Activated CD4-positive, CD25-positive, alpha-beta regulatory T cell treated with anti-CD3 and anti-CD28 coated beads, Interleukin-2, amount 50 U/mL, for 72 hours (primary cell): Measurements from ENCODE around the gene MUS81.
"Not testable (repeated sequence)": the region's sequence is repeated elsewhere in the genome, so short reads cannot be mapped to it uniquely, and the experiment has no call there.

Experiments used
- DNase-seq: peaks from one replicate; pipeline ENCODE4 v3.0.0; 2021

Gene MUS81, protein sequence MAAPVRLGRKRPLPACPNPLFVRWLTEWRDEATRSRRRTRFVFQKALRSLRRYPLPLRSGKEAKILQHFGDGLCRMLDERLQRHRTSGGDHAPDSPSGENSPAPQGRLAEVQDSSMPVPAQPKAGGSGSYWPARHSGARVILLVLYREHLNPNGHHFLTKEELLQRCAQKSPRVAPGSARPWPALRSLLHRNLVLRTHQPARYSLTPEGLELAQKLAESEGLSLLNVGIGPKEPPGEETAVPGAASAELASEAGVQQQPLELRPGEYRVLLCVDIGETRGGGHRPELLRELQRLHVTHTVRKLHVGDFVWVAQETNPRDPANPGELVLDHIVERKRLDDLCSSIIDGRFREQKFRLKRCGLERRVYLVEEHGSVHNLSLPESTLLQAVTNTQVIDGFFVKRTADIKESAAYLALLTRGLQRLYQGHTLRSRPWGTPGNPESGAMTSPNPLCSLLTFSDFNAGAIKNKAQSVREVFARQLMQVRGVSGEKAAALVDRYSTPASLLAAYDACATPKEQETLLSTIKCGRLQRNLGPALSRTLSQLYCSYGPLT

DNA sequence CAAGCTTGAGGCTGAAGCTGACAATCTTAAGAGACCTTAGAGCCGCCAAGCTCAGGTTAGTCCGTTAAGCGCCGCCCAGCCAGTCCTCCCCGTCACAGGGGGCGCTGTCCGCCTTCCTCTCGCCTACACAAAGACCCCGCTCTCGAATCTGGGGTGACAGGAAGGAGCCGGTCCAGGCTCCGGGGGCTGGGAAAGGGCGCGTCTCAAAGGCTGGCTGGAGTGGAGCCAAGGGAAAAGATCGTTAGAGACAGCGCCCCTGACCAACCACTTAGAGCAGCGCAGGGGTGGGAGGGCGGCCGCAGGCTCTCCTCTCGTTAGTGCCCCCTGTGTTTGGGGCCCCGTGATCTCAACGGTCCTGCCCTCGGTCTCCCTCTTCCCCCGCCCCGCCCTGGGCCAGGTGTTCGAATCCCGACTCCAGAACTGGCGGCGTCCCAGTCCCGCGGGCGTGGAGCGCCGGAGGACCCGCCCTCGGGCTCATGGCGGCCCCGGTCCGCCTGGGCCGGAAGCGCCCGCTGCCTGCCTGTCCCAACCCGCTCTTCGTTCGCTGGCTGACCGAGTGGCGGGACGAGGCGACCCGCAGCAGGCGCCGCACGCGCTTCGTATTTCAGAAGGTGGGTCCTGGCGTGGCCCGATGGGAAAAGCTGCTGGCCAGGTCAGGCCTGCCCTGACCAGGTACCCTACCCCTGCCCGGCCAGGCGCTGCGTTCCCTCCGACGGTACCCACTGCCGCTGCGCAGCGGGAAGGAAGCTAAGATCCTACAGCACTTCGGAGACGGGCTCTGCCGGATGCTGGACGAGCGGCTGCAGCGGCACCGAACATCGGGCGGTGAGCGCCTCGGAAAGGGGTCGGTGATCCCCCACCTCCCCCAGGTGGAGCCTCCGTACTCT lies at the start of gene MUS81:
Gene MUS81, plus strand, starts transcription at position 156 of the 887 bp plus-strand sequence. Its CDS starts 321 bp downstream, at position 477.
- DNase-seq: peak; percentile 94

DNA sequence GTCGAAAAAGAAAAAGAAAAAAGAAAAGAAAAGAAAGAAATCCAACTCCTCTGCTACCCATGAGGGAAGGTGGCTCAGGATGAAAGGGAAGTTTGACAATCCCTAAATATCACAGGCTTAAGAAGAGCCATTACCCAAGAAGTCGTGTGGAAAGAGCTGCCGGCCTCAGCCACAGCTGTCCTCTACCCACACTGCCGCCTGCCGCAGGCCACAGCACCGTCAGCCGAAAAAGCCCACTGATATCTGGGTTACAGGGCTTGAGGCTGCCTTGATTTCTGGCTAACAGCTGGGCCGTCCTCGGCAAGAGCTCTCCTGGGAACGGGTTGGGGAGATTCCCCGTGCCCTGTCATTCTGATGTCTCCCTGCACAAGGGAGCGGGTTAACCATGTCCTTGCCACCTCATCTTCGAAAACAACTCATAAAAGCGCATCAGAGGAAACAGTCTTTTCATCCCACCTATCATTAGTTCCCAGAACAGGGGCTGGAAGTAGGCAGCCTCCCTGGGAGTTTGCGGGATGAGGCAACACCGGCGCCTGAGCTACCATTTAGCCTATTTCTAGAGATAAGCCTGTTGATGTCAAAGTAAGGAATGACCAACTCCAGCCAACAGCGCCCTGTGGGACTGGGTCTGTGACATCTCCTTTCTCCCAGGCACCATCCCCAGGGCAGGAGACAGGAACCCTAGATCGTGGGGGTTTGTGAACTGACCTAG lies 48.3 kb upstream of the MUS81 start:
- no peak for DNase-seq

DNA sequence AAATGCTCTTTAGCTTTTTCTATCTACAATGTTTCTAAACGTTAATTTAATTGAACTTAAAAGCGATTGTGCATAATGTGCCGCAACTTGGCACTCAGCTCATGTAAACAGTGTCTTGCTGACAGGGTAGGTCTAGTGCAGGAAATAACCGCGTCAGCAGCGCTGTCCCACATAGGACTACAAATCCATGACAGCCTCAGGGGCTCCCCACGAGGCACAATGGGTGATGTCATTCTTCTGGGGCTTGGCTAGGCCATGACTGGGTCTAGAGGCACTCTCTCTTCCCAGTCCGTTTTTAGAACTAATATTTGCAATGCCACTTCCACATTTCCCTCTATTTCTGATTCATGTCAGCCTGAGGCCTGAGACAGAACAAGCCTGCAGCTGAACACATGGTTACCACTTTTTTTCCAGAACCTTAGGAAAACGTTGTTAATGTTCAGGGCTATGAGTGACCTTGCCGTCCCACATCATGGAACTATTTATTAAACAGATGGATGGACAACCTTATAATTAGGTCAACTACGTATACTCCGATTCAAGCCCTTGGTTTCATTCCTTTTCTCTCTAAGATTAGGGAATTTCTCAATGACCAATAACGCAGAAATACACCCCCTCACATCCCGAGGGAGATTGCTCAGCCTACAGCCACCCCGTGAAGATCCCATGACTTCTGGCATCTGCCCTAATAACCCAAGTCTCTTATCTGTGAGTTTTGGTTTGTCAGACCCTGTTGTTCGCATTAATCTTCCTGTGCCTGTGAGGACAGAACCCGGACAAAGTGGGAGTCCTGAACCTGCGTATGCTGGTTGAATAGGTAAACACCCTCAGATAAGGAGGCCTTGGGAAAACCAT lies 45.9 kb upstream of the MUS81 start:
- no peak for DNase-seq

DNA sequence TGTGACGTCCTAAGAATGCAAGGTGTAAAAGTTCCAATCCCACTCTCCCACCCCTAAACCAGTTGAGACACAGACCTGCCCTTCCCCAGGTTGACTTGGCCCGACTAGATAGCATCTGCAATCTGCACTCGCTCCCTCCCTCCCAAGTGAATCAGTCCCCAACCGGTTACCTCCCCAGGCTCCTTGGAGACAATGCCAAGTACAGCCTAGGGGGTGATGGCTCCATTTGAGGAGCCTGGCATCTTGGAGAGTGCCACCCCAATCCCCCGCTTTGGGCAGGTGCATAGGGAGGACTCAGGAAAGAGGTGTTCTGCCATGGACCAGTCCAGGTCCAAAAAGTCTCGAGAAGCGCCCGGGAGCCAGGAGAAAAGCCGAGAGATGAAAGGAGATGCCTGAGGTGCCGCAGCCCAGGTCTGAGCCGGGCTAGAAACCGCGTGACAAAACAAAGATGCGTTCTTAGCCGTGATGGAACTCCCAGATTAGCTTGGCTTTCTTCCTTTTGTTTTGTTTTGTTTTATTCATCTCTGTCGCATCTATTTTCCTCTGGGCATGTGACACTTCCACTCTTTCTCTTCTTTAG lies 45.2 kb upstream of the MUS81 start:
- no peak for DNase-seq

DNA sequence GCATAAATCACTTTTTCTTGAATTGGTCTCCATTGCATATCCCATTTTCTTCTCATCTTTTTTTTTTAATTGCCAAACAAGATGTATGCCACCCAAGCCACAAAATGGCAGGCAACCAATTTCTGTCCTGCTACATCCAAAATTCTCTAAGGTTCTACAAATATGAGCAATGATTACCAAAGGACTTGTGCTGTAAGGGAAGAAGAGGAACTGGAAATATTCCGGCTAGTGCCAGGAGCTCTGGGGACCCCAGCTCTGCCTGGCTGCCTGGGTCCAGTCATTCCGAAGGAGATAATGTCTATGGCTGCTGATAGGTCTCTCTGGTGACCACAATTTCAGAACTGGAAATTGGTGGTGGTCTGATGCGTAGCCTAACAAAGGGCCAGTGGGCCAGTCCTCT lies 43.5 kb upstream of the MUS81 start:
- no peak for DNase-seq

DNA sequence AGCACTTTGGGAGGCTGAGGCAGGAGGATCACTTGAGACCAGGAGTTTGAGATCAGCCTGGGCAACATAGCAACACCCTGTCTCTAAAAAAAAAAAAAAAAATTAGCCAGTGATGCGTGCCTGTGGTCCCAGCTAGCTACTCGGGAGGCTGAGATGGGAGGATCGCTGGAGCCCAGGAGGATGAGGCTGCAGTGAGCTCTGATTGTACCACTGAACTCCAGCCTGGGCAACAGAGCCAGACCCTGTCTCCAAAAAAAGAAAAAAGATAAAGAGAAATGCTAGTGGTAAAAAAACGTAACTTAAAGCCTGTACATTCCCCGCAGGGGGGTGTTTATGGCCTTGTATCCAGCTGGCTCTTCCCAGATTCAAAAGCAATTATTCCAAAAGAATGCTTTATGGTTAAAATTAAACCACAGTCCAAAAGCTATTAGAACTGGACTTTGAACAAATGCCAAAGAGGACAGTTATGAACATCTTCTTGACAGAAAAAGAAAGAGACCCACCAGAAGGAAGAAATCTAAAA lies 42.9 kb upstream of the MUS81 start:
- DNase-seq: no peak

DNA sequence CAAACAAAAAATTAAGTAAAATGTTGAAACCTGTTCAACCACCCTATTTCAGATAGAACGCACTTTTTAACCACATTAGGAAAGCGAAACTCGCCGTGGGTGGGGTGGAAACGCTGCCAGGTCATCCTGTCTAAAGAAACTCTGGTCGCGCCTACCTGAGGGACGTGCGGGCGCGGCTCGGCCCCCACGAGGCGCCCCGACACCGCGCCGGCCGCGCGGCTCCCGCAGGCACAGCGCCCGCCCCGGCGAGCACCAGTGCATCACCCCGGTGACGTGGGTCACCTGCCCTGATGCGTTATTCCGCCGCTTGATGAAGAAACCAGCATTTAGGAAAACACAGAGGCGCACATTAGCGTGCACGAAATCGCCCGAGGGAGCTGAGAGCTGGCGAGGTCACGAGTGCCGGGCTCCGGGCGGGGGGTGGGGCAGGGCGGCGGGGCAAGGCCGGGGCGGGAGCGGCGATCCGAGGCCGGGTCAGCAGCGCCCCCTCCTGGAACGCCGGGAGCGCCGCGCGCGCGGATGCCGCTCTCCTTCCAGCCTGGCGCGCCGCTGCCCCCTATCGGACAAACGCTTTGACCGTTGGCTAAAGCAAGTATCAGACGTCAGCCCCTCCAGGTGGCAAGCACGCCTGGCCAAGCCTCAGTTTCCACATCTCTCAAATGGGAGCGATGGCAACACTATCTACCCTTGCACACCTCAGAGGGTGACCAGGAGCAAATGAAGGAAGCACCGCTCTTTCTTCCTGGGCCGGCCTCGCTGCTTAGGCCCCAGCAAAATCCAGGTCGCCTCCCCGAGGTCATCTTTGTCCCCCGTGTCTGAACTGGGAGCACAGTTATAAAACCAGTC lies 42.2 kb upstream of the MUS81 start:
- DNase-seq: peak; percentile 99

DNA sequence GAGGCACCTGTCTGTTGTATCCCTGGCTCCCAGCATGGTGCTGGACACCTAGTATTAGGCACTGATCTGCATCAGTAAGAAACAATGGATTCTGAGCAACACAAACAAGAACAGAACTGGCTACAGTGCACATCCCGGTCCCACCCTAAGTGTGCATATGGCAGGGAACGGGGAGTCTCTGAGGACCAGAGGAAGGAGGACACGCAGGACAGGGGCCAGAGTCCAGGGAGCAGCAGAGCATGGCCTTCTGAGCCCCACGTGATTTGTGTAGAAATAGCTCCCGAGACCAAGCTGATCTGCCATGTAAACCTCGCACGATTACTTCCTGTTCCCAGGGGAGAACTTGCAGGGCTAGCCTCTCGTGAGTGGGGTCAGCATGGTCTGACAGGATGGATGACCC lies 39.1 kb upstream of the MUS81 start:
- no peak for DNase-seq

DNA sequence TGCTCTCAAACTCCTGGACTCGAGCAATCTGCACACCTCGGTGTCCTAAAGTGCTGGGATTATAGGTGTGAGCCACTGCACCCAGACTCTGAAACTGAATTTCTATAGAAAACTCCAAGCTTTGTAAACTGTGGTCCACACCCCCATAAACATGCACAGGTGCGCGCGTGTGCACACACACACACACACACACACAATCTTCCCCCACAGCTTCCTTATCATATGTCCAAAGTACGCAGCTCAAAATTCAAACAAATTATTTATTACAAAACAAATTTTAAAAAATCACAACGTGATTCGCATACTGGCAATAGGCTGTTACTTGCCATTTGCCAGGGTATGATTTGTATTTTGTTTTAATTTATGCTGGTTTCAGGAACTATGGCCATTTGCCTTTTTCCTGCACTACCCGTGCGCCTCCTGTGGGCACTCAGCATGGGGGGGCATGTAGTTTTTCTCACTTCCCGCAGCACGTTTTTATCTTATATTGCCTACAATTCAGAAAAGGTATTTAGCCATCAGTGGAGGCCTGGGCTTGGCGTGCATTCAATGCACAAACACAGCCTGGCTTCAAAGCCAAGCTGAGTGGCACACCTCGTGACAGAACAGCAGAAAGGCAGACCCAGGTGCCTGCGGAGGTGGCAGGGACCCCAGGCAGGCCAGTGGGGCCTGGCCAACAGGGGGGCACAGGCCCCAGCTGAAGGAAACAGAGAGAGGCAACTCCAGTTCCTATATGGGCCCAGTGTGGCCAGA lies 37.3 kb upstream of the MUS81 start:
- DNase-seq: no peak

DNA sequence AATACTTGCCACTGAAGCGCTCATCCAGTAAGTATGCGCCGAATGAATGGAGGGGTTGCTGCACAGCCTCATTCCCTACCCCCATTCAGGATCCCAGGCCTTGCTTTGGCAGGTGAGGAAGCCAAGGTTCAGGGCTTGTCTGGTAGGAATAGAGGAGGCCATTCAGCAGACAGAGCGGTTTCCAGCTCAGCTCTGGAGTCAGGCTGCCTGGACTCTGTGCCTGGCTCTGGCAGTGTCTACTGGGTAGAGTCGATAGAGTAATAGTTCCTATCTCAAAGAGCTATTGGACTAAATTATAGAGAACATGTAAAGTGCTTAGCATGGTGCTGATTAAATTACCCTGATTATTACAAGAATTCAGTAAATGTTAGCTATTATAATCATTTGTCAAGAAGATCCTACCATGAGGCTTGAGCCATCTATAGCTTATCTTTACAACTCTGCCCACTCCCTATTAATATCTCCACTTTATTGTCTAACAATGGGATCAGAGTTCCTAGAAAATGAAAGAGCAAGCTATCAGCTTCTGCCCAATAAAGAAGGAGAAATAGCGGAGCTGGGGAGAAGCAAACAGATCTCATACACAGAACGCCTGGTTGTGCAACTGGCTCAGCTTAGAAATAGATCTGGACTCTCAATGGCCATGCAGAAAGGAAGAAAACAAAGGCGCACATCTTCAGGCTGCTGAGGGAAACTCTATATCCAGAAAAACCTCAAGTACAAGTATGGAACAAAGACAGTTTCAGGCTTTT lies 33.1 kb upstream of the MUS81 start:
- DNase-seq: no peak

DNA sequence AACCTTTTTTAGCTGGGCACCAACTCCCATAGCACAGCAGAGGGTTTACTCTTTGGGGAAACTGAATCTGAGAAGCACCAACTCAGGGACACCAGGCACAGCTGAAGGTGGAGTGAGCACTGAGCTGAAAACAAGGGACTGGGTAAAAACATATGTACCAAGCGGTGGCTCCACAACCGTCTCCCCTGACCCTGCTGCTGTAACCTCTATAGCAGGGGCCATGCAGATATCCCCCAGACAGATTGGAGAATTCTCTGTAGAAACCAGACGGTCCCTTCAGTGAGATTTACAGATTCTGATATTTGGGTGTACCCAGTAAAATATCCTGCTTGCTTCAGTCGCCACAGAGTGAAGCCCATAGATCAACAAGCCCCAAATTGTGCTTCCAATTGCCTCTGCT lies 30.8 kb upstream of the MUS81 start:
- no peak for DNase-seq

DNA sequence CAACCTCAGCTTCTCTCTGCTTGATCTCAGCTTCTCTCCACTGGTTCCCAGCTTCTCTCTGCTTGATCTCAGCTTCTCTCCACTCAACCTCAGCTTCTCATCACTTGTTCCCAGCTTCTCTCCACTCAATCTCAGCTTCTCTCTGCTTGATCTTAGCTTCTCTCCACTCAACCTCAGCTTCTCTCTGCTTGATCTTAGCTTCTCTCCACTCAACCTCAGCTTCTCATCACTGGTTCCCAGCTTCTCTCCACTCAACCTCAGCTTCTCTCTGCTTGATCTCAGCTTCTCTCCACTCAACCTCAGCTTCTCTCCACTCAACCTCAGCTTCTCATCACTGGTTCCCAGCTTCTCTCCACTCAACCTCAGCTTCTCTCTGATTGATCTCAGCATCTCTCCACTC lies 28.0 kb upstream of the MUS81 start:
- DNase-seq: not testable (repeated sequence)

DNA sequence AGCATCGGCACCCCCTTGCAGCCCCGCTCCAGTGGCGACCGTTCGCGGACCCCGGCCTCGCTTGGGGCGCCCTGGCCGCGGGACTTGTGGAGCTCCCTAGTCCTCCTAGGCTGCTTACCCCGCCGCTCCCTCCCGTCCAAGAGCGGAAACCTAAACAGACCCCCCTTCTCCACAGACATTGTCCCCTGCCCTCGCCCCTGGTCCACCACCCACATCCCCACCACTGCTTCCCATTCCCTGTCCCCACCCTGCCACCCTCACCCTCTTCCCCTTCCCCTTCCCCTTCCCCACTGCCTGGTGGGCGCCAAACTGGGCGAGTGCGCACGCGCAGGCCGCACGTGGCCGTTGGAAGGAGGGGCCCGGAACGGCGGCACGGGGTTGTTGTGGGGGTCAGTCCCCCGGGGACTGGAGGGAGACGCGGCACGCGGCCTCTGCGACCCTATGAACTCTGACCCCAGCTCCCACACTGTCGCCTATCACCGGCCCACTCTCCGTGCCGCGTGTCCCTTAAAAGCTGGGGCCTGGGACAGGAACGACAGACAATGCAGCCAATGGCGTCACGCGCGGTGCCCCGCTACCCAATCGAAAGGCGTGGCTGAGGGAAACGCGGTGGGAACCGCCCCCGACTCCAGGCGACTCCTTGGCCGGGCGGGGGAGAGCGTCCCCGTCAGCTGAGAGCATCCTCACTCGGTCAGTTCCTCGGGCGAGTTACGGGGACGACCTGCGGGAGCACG lies 26.8 kb upstream of the MUS81 start, which contains the start of gene SNX32:
Gene SNX32, plus strand, starts transcription at position 667 of the 734 bp plus-strand sequence. CDS start 103 bp downstream, outside the sequence.
- peak; percentile 95 for DNase-seq

DNA sequence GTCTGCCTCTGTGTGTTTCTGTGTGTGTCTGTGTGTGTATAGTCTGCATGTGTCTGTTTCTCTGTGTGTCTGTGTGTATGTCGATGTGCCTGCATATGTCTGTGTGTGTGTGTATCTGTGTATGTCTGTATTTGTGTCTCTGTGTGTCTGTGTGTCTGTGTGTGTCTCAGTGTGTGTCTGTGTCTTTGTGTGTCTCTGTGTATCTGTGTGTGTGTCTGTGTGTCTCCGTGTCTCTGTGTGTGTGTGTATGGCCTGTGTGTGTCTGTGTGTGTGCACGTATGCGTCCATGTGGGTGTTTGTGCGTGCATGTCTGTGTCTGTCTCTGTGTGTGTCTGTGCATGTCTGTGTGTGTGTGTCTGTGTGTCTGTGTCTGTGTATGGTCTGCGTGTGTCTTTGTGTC lies 26.0 kb upstream of the MUS81 start:
- no peak for DNase-seq

DNA sequence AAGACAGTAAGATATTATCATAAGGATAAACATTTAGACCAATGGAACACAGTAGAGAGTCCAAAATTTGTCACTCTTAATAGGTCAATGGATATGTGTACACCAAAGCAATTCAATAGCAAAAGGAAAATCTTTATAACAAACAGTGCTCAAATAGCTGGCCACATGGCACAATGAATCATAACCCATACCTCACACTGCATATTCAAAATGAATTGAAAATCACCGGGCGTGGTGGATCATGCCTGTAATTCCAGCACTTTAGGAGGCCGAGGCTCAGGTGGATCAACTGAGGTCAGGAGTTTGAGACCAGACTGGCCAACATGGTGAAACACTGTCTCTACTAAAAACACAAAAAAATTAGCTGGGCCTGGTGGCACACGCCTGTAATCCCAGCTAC lies 18.1 kb upstream of the MUS81 start:
- no peak for DNase-seq

DNA sequence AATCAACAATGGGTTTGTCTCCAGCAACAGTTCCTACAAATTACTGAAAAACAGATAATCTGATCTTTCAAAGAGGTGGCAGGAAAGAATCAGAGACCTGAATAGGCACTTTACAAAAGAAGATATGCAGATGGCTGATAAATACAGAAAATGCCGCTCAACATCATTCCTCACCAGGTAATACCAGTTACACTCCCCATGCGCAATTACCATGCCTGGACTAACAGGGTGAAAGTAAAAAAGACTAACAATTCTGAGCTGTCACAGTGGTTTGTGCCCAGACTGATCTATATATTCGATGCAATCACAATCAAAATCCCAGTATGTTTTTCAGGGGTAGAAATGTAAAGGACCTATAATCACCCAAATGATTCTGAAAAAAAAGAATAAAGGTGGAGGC lies 16.4 kb upstream of the MUS81 start:
- DNase-seq: no peak

DNA sequence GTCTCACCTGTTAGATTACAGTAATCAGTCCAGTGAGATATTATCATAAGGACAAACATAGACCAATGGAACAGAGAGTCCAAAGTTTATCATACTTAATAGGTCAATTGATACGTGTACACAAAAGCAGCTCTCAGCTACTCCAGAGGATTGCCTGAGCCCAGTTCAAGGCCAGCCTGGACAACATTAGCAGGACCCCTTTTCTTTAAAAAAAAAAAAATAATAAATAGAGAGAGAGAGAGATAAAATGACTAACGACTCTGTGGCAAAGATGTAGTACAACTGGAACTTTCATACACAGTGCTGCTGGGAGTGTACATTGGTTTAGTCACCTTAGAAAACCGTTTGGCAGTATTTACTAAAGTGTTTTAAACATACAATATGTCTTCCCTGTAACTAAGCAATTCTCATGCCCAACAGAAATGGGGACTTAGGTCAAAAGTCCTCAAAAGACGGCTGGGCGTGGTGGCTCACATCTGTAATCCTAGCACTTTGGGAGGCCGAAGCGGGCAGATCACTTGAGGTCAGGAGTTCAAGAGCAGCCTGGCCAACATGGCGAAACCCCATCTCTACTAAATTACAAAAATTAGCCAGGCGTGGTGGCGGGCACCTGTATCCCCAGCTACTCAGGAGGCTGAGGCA lies 15.9 kb upstream of the MUS81 start:
- no peak for DNase-seq

DNA sequence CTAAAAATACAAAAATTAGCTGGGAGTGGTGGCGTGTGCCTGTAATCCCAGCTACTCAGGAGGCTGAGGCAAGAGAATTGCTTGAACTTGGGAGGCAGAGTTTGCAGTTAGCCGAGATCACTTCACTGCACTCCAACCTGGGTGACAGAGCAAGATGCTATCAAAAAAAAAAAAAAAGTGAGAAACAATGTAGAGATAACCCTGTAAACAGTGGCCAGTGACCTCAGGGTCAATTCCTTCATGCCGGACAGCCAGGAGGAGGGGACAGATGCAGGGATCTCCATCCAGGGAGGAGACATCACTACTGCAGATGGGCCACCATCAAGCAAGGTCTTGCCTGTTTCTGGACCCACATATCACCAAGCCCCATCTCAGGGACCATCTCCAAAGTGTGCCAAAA lies 12.5 kb upstream of the MUS81 start:
- DNase-seq: no peak
